Hepatocyte (in vitro differentiated cells): ENCODE results near the gene ATP5F1E. TPM values are rescaled to one million over a fixed set of nuclear protein-coding genes. Genes with fewer than 3 reads are reported as not detected.

Source experiments
- DNase-seq: peaks from one replicate; pipeline ENCODE4 v3.0.0-alpha.2; 2016; ENCODE audit warnings: low spot score
- H2AFZ ChIP-seq: fragments of 200-600 bp; sonication (generic); 2 replicates; pipeline ENCODE4 v1.6.0; 2016; ENCODE audit warnings: antibody characterized with exemption, mild to moderate bottlenecking
- H3K27ac ChIP-seq: fragments of 200-600 bp; sonication (generic); 2 replicates; pipeline ENCODE4 v1.5.1; 2016; ENCODE audit warnings: mild to moderate bottlenecking
- H3K27me3 ChIP-seq: fragments of 200-600 bp; sonication (generic); 2 replicates; pipeline ENCODE4 v1.6.1; 2016
- H3K36me3 ChIP-seq: fragments of 200-600 bp; sonication (generic); replicated peaks from 2 replicates; pipeline ENCODE4 v1.5.1; 2016; ENCODE audit warnings: low read depth; ENCODE audit not compliant: insufficient read depth
- H3K4me1 ChIP-seq: fragments of 200-600 bp; sonication (generic); 2 replicates; pipeline ENCODE4 v1.5.1; 2016; ENCODE audit warnings: mild to moderate bottlenecking, moderate library complexity; ENCODE audit not compliant: insufficient read depth
- H3K4me2 ChIP-seq: fragments of 200-600 bp; sonication (generic); 2 replicates; pipeline ENCODE4 v1.6.0; 2016
- H3K4me3 ChIP-seq: fragments of 200-600 bp; sonication (generic); 2 replicates; pipeline ENCODE4 v1.5.1; 2016; ENCODE audit warnings: mild to moderate bottlenecking
- H3K79me2 ChIP-seq: fragments of 200-600 bp; sonication (generic); 2 replicates; pipeline ENCODE4 v1.6.0; 2017; ENCODE audit warnings: mild to moderate bottlenecking
- H3K9me2 ChIP-seq: fragments of 200-600 bp; sonication (generic); replicated peaks from 2 replicates; pipeline ENCODE4 v1.6.0; 2017; ENCODE audit warnings: mild to moderate bottlenecking; ENCODE audit not compliant: insufficient read depth
- H3K9me3 ChIP-seq: fragments of 200-600 bp; sonication (generic); 2 replicates; pipeline ENCODE4 v1.5.1; 2016; ENCODE audit warnings: low read depth, mild to moderate bottlenecking
- H4K20me1 ChIP-seq: fragments of 200-600 bp; sonication (generic); 2 replicates; pipeline ENCODE4 v1.6.0; 2016; ENCODE audit warnings: mild to moderate bottlenecking; ENCODE audit not compliant: insufficient read depth, poor library complexity, severe bottlenecking
- EZH2 ChIP-seq: fragments of 200-600 bp; sonication (generic); IDR thresholded peaks from 2 replicates; pipeline ENCODE4 v1.6.1; 2016; ENCODE audit warnings: antibody characterized with exemption, mild to moderate bottlenecking, borderline replicate concordance
- EZH2phosphoT487 ChIP-seq: fragments of 200-600 bp; sonication (generic); IDR thresholded peaks from one replicate; pipeline ENCODE4 v1.6.1; 2018; ENCODE audit warnings: antibody characterized with exemption, mild to moderate bottlenecking, low read depth, moderate library complexity; ENCODE audit not compliant: unreplicated experiment, severe bottlenecking
- WGBS: methylation state at CpG from one replicate; pipeline ENCODE4 v1.1.6; 2016; ENCODE audit warnings: low lambda C conversion rate; ENCODE audit errors: missing lambda C conversion rate; 5-methylcytosine and 5-hydroxymethylcytosine counted together
- polyA plus RNA-seq: library from polyadenylated mRNA; unstranded; fragments of >200 nt; fragmentation: Nextera tagmentation; extraction: Ambion mirVana; gene quantifications from 2 replicates; pipeline ENCODE4 v1.2.1, GENCODE V29; 2016
- total RNA-seq: library from RNA; depleted of rRNA; stranded (reverse); fragments of >200 nt; gene quantifications from 2 replicates; pipeline ENCODE4 v1.2.3, GENCODE V29; 2014
- TF ChIP-seq, protein P1 (sequence below): fragments of 200-600 bp; sonication (generic); IDR thresholded peaks from 2 replicates; pipeline ENCODE4 v1.5.1; 2016; ENCODE audit warnings: antibody characterized with exemption, mild to moderate bottlenecking; ENCODE audit not compliant: poor library complexity

The ATP5F1E gene
- total and polyA plus RNA-seq, 2 experiments from 2014 or later, result 32.9 to 227 TPM

GRCh38 chr20:59075934-59076508, 43.9 kb upstream of the ATP5F1E start:
- H3K4me3 ChIP-seq, result no peak overlapping the region

DNA sequence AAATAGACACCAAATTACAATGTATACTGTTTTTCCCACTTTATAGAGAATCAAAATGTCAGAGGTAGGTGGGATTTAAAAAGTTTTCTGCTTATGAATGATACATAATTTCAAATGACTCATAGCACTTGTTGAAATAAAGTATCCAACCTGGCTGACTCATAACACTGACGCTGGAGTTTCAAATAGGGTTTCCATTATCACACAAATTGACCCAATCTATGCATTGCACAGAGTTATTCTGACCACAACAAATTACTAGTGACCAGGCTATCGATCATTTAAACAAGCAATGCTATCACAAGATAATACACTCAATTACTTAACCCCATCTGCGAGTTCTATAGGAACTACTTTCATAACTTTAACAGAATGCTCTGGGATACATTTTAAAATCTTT, 42.3 kb upstream of the ATP5F1E start:
- 25% methylated on average over 3 of the region's 3 CpGs for WGBS
- Histone ChIP-seq H3K9me2 (no peaks in the 10 kb centered on the region), H3K27ac (no peak overlapping the region), H3K79me2 (no peaks in the 10 kb centered on the region), H2AFZ (no peak overlapping the region), H3K9me3 (no peaks in the 10 kb centered on the region), H3K4me1 (no peaks in the 10 kb centered on the region), H3K4me3 (no peak overlapping the region), H3K4me2 (no peak overlapping the region), H3K36me3 (no peaks in the 10 kb centered on the region), H4K20me1 (no peaks in the 10 kb centered on the region), H3K27me3 (peaks cover 38% of the 10 kb centered on the region)
- no peak for DNase-seq
- TF ChIP-seq, protein P1, sequence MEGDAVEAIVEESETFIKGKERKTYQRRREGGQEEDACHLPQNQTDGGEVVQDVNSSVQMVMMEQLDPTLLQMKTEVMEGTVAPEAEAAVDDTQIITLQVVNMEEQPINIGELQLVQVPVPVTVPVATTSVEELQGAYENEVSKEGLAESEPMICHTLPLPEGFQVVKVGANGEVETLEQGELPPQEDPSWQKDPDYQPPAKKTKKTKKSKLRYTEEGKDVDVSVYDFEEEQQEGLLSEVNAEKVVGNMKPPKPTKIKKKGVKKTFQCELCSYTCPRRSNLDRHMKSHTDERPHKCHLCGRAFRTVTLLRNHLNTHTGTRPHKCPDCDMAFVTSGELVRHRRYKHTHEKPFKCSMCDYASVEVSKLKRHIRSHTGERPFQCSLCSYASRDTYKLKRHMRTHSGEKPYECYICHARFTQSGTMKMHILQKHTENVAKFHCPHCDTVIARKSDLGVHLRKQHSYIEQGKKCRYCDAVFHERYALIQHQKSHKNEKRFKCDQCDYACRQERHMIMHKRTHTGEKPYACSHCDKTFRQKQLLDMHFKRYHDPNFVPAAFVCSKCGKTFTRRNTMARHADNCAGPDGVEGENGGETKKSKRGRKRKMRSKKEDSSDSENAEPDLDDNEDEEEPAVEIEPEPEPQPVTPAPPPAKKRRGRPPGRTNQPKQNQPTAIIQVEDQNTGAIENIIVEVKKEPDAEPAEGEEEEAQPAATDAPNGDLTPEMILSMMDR, result no peak
- TF ChIP-seq EZH2phosphoT487, result no peak
- TF ChIP-seq EZH2, result no peak

More at GRCh38 chr20:59075934-59076508, 43.9 kb upstream of the ATP5F1E start:
- Histone ChIP-seq H3K36me3 (no peaks in the 10 kb centered on the region), H3K27ac (no peak overlapping the region), H3K4me2 (no peak overlapping the region), H4K20me1 (no peaks in the 10 kb centered on the region), H2AFZ (no peak overlapping the region), H3K9me2 (no peaks in the 10 kb centered on the region), H3K9me3 (no peaks in the 10 kb centered on the region), H3K79me2 (no peaks in the 10 kb centered on the region), H3K27me3 (peaks cover 38% of the 10 kb centered on the region), H3K4me1 (no peaks in the 10 kb centered on the region)
- TF ChIP-seq EZH2, result no peak
- TF ChIP-seq, protein P1, result no peak
- no peak for DNase-seq
- WGBS, result 72% methylated on average over 4 of the region's 4 CpGs

DNA sequence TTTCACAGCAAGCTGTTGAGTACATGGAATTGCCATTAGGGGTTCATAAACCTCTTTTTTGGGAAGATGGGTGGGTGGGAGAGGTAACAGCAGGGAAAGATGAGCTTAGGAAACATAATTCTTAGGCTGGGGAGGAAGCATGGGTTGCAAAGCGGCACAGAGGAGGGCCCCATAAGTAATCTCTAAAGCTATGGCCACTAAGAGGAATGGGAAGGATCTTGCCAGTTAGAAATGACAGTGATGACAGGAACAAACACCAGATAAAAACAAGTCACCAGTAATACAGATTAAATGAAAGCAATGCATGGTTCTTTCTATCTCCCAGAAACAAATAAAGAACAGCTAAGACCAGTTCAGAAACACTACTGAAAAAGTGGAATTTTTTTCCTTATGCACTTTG, 41.4 kb upstream of the ATP5F1E start:
- H3K27me3 ChIP-seq, result peaks cover 38% of the 10 kb centered on the region
- no peak for TF ChIP-seq EZH2
- no peak for TF ChIP-seq EZH2phosphoT487
- TF ChIP-seq, protein P1, result no peak
- H3K9me3 ChIP-seq, result no peaks in the 10 kb centered on the region
- H4K20me1 ChIP-seq, result no peaks in the 10 kb centered on the region
- H3K79me2 ChIP-seq, result no peaks in the 10 kb centered on the region
- no peak overlapping the region for H3K4me2 ChIP-seq
- no peak for DNase-seq
- no peak overlapping the region for H2AFZ ChIP-seq
- WGBS, result 63% methylated on average over 1 of the region's 1 CpG
- H3K9me2 ChIP-seq, result no peaks in the 10 kb centered on the region
- H3K4me3 ChIP-seq, result no peak overlapping the region
- no peaks in the 10 kb centered on the region for H3K36me3 ChIP-seq
- H3K27ac ChIP-seq, result no peak overlapping the region
- no peaks in the 10 kb centered on the region for H3K4me1 ChIP-seq
